Immature natural killer cell (primary cell): ENCODE measurements around the gene DCP1B. TPM values are rescaled to one million over a fixed set of nuclear protein-coding genes. Genes with fewer than 3 reads are reported as not detected.

Experiments used
- DNase-seq, 3 donors: peaks; one replicate each; pipeline ENCODE4 v3.0.0; 2022; ENCODE audit warnings: mixed read lengths in 1 of 3
- H3K27ac Mint-ChIP-seq, 6 donors: one replicate each; pipeline ENCODE4 v1.8.0; 2020; ENCODE audit warnings: mixed read lengths in 6 of 6, mild to moderate bottlenecking in 5 of 6, inconsistent platforms in 4 of 6, moderate library complexity in 3 of 6
- H3K27me3 Mint-ChIP-seq, 3 donors: one replicate each; pipeline ENCODE4 v1.8.0; 2020 to 2021; ENCODE audit warnings: low read depth in 3 of 3, mild to moderate bottlenecking in 3 of 3, mixed read lengths in 3 of 3, moderate library complexity in 3 of 3, inconsistent platforms in 1 of 3
- H3K36me3 Mint-ChIP-seq, 3 donors: one replicate each; pipeline ENCODE4 v1.8.0; 2020; ENCODE audit warnings: mixed read lengths in 3 of 3, inconsistent platforms in 2 of 3, mild to moderate bottlenecking in 2 of 3
- H3K4me1 Mint-ChIP-seq, 2 donors: one replicate each; pipeline ENCODE4 v1.8.0; 2020; ENCODE audit warnings: inconsistent platforms in 2 of 2, mild to moderate bottlenecking in 2 of 2, mixed read lengths in 2 of 2, moderate library complexity in 1 of 2
- H3K4me3 Mint-ChIP-seq, 5 donors: one replicate each; pipeline ENCODE4 v1.8.0; 2020; ENCODE audit warnings: mild to moderate bottlenecking in 5 of 5, mixed read lengths in 5 of 5, inconsistent platforms in 3 of 5, moderate library complexity in 3 of 5
- H3K9me3 Mint-ChIP-seq, 6 donors: one replicate each; pipeline ENCODE4 v1.8.0; 2020; ENCODE audit warnings: mild to moderate bottlenecking in 6 of 6, mixed read lengths in 6 of 6, inconsistent platforms in 4 of 6, moderate library complexity in 3 of 6
- polyA plus RNA-seq, 3 donors: library from polyadenylated mRNA; unstranded; fragments of 300-500 nt; fragmentation: Illumina TruSeq; gene quantifications; one replicate each; pipeline ENCODE4 v1.2.3, GENCODE V29; 2021

DCP1B gene
- polyA plus RNA-seq, 3 donors from 2014 or later, result 3.5 to 14.0 (median 6.2) TPM

DNA sequence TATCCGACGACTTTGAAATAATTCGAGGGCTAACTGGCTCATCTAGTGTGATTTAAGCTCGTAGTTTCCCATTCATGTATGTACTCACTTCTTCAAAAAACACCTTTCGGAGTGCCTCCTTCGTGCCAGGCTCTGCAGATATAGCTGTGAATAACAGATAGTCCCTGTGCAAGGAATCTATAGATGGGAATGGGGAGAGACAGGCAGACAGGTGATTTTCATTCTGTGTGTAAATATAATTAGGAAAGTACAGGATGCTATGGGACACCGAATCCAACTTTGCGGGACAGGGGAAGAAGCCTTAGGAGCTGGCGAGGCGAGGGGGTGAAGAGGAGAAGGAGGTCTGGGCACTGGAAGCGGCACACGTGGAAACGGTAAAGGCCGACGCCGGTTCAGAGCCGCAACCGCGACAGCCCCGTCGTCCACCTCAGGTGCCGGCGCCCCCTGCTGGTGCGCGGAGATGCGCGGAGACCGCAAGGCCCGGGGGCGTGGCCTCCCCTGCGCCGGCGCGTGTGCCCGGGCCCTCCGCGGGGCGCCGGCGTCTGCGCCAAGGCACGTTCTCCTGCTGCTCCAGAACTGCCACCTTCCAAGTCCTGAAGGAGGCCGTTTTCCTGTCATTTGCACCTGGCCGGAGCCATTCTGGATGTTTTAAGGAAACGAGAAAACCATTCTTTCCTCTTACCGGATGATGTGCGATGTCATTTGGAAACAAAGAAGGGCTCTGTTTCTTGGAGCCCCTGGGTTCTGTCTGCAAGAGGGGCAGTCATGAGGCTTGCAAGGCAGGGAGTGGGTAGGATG is 30.6 kb upstream of the DCP1B start:
- peak; percentile 73 to 83 (median 78) for DNase-seq
- Mint-ChIP-seq H3K27me3 (peaks cover 10 to 15% (median 12%) of the 10 kb centered on the region in 3 donors), H3K9me3 (peaks cover 0 to 2% (median 0%) of the 10 kb centered on the region in 6 donors), H3K4me1 (peaks cover 13 to 17% of the 10 kb centered on the region in 2 donors), H3K4me3 (peak overlapping the region; percentile 56 to 75 (median 65)), H3K36me3 (no peaks in the 10 kb centered on the region), H3K27ac (peak overlapping the region in 1 of 6 donors; percentile 11)

DNA sequence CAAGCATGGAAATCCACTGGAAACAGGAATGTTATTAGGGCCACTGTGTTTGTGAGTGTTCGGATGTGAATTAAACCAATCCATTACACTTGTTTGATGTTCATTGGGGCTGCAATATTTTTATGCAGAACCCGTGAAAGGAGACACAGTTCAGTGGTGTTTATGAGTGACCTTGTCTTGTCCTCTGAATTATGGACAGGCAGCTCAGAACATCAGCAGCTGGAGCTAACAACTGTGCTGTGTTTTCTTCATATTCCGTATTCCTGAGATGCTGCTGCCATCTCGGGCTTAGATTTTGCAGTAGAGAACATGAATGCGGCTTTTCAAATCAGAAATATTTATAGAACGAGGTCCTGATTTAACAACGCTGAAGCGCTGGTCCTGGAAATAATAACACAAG is 28.2 kb upstream of the DCP1B start:
- Mint-ChIP-seq H3K4me3 (no peak overlapping the region), H3K4me1 (peaks cover 13 to 17% of the 10 kb centered on the region in 2 donors), H3K9me3 (peaks cover 0 to 2% (median 0%) of the 10 kb centered on the region in 6 donors), H3K27me3 (peaks cover 8 to 14% (median 11%) of the 10 kb centered on the region in 3 donors), H3K27ac (no peak overlapping the region), H3K36me3 (no peaks in the 10 kb centered on the region)
- DNase-seq, result no peak

DNA sequence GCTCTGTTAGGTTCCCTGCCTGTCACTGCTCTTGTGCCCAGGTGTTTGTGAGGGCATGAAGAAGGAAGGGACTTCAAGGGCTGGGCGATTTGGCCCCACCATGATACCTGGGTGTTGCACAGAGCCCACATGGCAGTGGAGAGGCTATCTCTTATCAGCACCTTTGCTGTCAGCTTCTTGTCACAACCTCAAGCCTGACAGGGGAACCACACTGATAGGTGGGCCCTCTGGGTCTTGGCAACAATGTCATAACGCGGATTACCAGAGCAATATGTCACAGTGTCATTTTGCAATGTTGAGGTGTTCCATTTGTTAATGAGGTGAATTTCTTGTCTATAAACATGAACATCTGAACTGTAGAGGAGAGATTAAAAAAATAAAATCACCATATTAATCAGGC is 25.6 kb upstream of the DCP1B start:
- H3K36me3 Mint-ChIP-seq, result no peaks in the 10 kb centered on the region
- H3K4me1 Mint-ChIP-seq, result peaks cover 5 to 6% of the 10 kb centered on the region in 2 donors
- no peak overlapping the region for H3K4me3 Mint-ChIP-seq
- H3K9me3 Mint-ChIP-seq, result no peaks in the 10 kb centered on the region
- DNase-seq, result no peak
- no peak overlapping the region for H3K27ac Mint-ChIP-seq
- peaks cover 4 to 11% (median 11%) of the 10 kb centered on the region in 3 donors for H3K27me3 Mint-ChIP-seq

DNA sequence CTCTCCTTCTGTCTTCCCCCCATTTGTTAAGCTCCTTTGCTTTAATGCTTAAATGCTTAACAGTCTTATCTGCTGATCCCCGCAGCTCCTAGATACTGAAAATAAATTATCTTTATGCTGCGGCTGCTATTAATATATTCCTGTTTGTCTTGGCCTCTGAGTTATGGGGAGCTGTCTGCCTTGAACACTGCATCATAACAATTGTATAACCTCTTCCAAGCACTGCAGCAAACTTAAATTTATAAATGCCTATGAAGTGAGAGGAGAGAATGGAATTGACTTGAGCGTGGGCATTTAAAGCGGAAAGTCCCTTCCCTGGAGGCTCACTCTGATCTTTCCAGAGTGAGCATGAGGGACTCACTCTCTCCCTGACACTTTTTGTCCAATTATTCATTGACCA is 23.1 kb upstream of the DCP1B start:
- H3K27ac Mint-ChIP-seq, result no peak overlapping the region
- H3K27me3 Mint-ChIP-seq, result peaks cover 0 to 12% (median 6%) of the 10 kb centered on the region in 3 donors
- no peak overlapping the region for H3K4me3 Mint-ChIP-seq
- no peak for DNase-seq
- no peaks in the 10 kb centered on the region for H3K9me3 Mint-ChIP-seq
- no peaks in the 10 kb centered on the region for H3K4me1 Mint-ChIP-seq
- no peaks in the 10 kb centered on the region for H3K36me3 Mint-ChIP-seq

DNA sequence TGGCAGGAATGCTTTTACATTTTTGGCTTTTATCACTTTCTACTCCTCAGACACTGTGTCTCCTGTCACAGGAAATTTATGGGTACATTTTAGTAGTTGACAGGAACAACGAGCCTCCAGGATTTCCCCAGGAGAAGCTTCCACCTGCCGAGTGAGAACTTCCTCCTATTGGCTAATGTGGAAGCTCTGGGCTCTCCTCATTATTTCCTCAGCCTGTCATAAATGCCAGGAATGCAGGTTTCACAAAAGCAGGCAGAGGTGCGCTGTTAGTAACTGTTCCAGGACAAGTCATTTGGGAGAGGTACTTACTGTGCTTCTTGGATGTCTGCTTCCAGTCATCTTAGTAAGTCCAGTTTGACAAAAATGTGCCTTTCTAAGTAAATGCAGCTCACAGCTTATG is 19.1 kb upstream of the DCP1B start:
- peaks cover 2 to 7% (median 7%) of the 10 kb centered on the region in 3 donors for H3K27me3 Mint-ChIP-seq
- no peaks in the 10 kb centered on the region for H3K36me3 Mint-ChIP-seq
- no peak overlapping the region for H3K4me3 Mint-ChIP-seq
- DNase-seq, result no peak
- no peaks in the 10 kb centered on the region for H3K4me1 Mint-ChIP-seq
- H3K27ac Mint-ChIP-seq, result no peak overlapping the region
- H3K9me3 Mint-ChIP-seq, result peaks cover 0 to 2% (median 0%) of the 10 kb centered on the region in 6 donors

DNA sequence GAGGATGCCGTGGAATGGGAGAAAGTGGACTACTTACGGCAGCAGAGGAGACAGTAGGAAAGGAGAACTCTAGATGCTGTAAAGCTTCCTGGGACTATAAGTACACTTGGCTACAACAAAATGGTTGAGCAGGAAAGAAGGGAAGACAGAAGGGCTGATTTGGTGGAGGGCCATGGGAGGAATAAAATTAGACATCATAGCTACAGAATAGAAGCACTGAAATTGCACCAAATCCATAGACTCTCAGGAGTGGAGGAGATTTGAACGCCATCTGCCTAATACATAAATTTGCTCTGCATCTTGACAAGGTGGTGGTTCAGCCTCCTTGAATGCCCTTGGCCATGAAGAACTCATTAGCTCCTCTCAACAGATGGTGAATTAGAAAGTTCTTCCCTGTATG is 16.3 kb upstream of the DCP1B start:
- H3K4me1 Mint-ChIP-seq, result no peaks in the 10 kb centered on the region
- no peak overlapping the region for H3K4me3 Mint-ChIP-seq
- peaks cover 0 to 2% (median 0%) of the 10 kb centered on the region in 6 donors for H3K9me3 Mint-ChIP-seq
- no peak for DNase-seq
- no peaks in the 10 kb centered on the region for H3K36me3 Mint-ChIP-seq
- H3K27ac Mint-ChIP-seq, result no peak overlapping the region
- peaks cover 2 to 7% (median 7%) of the 10 kb centered on the region in 3 donors for H3K27me3 Mint-ChIP-seq

DNA sequence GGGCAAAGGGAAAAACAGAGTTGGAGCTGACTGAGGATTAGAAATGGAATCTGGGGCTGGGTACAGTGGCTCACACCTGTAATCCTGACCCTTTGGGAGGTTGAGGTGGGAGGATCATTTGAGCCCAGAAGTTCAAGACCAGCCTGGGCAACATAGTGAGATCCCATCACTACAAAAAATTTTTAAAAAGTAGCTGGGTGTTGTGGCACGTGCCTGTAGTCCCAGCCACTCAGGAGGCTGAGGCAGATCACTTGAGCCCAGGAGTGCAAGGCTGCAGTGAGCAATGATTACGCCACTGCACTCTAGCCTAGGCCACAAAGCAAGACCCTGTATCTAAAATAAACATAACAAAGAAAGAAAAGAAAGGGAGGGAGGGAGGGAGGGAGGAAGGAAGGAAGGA is 14.9 kb upstream of the DCP1B start:
- Mint-ChIP-seq H3K27me3 (peaks cover 2 to 7% (median 5%) of the 10 kb centered on the region in 3 donors), H3K27ac (no peak overlapping the region), H3K4me3 (no peak overlapping the region), H3K9me3 (peaks cover 0 to 2% (median 0%) of the 10 kb centered on the region in 6 donors), H3K4me1 (no peaks in the 10 kb centered on the region), H3K36me3 (no peaks in the 10 kb centered on the region)
- no peak for DNase-seq

DNA sequence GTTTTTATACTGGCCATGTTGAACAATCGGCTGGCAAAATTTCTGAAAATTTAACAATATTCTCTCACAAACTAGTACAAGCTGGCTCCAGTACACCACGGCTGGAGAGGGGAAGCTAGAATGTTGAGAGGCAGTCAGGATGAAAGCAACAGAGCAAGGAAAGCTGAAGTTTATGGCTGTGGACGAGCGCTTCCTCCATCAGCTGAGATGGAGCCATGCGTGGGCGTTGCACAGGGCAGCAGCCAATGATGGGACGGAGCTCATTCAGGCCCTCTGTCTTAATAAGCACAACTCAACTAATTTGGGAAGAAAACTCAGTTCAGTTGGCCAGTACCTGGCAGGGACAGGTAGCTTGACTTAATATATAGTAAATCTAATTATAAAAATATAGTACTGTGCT is 14.1 kb upstream of the DCP1B start:
- no peak for DNase-seq
- Mint-ChIP-seq H3K4me3 (no peak overlapping the region), H3K9me3 (peaks cover 0 to 2% (median 0%) of the 10 kb centered on the region in 6 donors), H3K4me1 (no peaks in the 10 kb centered on the region), H3K36me3 (no peaks in the 10 kb centered on the region), H3K27ac (no peak overlapping the region), H3K27me3 (peaks cover 2 to 7% (median 4%) of the 10 kb centered on the region in 3 donors)

DNA sequence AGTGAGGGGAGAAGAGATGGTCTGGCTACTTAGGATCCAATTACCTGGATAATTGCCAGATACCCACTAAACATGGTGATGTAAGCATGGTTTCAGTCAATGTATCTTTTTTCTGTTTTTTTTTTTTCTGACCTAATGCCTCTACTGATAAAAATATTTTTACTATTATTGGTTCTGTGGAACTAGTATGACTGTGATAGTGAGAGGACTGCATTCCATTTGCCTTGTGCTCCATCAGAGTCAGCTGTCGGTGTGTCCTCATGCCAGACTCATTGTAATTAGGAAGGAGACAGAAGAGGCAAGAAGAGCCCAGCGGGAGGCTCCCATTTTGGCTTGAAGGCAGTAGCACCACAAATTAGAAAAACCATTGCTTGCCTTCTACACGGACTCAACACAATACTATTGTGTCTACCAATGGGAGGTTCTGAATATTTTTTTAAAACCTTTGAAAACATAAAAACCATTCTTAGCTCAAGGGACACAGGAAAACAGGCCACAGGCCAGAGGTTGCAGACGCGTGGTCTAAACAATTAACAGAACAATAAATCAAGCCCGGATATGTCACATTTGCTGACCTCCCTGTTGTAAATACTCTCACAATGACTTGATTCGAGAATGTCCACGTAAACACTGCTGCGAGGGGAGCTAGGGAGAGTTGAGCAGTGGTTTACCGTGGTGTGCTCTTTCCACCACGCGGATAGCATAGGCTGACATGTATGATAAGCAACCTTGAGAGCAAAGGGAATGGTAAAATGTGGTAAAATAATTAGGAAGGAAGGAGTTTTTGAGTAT is 13.5 kb upstream of the DCP1B start:
- Mint-ChIP-seq H3K36me3 (no peaks in the 10 kb centered on the region), H3K4me1 (no peaks in the 10 kb centered on the region), H3K9me3 (peaks cover 0 to 2% (median 0%) of the 10 kb centered on the region in 6 donors), H3K27me3 (peaks cover 0 to 5% (median 2%) of the 10 kb centered on the region in 3 donors), H3K27ac (no peak overlapping the region), H3K4me3 (no peak overlapping the region)
- no peak for DNase-seq

DNA sequence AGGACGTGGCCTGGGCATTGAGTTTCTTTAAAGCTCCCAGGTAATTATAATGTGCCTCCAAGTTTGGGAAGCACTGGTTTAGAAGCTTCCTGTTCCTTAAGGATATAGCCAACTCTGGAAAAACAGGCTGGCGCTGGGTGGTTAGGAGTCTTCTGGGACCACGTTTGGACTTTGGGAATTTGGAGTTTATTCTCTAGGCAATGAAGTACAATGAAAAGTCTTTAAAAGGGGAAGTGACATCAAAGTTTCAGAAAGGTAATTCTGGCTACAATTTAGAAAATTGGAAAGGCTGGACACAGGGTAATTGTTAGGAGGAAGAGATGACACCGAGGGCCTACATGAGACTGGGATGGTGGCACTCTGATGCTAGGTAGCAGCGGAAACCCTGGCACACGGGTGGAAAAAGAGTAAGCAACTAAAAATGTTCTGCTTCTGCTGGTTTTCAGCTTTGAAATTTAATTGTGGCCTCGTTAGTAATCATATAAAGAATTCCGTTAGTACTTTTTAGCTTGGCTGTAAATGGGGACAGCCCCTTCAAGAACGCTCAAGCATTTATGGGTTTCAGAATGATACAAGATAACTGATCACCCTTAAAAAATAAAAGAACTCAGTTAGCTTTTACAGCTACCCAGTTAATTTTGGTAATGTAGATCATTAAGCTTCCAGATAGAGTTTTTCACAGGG is 12.7 kb upstream of the DCP1B start:
- no peak for DNase-seq
- Mint-ChIP-seq H3K4me3 (no peak overlapping the region), H3K4me1 (no peaks in the 10 kb centered on the region), H3K27me3 (peaks cover 0 to 5% (median 2%) of the 10 kb centered on the region in 3 donors), H3K27ac (no peak overlapping the region), H3K36me3 (no peaks in the 10 kb centered on the region), H3K9me3 (peaks cover 0 to 2% (median 0%) of the 10 kb centered on the region in 6 donors)

DNA sequence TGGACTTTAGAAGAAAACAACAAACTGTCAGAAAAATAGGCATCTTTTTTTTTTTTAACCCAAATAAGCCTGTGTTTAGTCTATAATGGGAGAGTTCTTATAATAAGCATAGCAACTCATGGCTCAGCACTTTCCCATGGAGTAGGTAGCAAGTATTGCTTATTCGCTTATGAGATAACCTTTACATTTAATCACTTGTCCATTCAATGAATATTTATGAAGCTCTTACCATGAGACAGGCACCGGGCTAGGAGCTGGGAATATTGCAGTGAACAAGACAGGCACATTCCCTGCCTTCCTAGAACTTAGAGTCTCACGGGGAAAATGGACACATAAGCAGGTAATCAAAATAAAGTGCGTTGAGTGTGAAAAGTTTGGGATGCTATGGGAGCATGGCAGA is 10.0 kb upstream of the DCP1B start:
- Mint-ChIP-seq H3K27ac (no peak overlapping the region), H3K9me3 (peaks cover 0 to 2% (median 0%) of the 10 kb centered on the region in 6 donors), H3K27me3 (peaks cover 0 to 2% (median 2%) of the 10 kb centered on the region in 3 donors), H3K4me1 (no peaks in the 10 kb centered on the region), H3K36me3 (no peaks in the 10 kb centered on the region), H3K4me3 (no peak overlapping the region)
- DNase-seq, result no peak

DNA sequence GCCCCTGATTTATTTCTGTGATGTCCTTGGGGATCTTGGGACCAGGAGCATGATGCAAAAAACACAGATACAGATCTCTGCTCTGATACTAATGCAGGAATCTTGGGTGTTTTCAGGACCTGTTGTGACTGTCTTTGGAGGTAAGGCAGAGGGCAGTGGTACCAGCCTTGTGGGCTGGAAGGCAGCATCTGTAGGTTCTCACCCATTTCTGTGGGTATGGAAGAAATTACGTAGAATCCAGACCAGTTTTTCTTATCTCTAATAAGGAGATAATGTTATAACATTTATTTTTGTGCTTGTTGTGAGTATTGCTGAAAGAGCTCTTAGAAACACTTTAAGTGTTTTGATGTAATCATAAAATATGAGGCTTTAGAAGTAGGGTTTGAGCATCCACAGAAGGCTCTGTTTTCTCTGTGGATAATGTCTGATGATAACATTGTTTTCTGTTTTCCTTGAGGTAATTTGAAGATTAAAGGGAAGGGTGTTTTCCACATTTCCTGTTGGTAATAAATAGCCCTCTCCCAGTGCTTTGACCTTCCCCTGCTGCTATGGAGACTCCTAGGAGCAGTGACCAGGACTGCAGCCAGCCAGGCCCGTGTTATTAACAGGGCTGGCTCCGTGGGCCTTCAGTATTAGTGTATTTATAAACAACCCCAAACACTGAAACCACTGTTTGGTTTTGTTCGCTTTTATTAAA is 9.4 kb upstream of the DCP1B start:
- H3K4me3 Mint-ChIP-seq, result no peak overlapping the region
- H3K27me3 Mint-ChIP-seq, result peaks cover 0 to 4% (median 0%) of the 10 kb centered on the region in 3 donors
- no peaks in the 10 kb centered on the region for H3K9me3 Mint-ChIP-seq
- H3K27ac Mint-ChIP-seq, result no peak overlapping the region
- H3K36me3 Mint-ChIP-seq, result no peaks in the 10 kb centered on the region
- no peak for DNase-seq
- H3K4me1 Mint-ChIP-seq, result no peaks in the 10 kb centered on the region

DNA sequence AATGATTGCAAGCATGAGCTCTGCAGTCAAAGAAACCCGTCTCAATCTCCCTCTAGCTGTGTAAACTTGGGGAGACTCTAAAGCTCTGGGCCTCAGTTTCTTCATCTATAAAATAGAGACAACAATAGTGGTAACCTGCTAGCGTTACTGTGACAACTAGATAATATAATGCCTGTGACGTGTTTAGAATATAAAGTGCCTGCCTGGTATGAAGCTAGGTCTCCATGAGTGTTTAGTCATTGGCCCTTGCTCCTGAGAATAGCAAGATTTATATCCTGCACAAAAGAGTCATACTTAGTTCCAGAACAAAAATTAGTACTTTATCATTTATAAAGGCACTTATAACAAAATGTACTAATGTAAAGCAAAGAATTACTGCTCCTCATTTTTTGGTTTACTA is 8.8 kb upstream of the DCP1B start:
- Mint-ChIP-seq H3K9me3 (no peaks in the 10 kb centered on the region), H3K36me3 (no peaks in the 10 kb centered on the region), H3K4me3 (no peak overlapping the region), H3K4me1 (no peaks in the 10 kb centered on the region), H3K27me3 (peaks cover 0 to 4% (median 0%) of the 10 kb centered on the region in 3 donors), H3K27ac (no peak overlapping the region)
- DNase-seq, result no peak
